Hepatic stellate cell (primary cell): ENCODE measurements around the gene CDYL2.
"Not testable (repeated sequence)": the region's sequence is repeated elsewhere in the genome, so short reads cannot be mapped to it uniquely, and the experiment has no call there.

Experiments used
- DNase-seq: peaks from one replicate; pipeline ENCODE4 v3.0.0; 2011; ENCODE audit warnings: low spot score

The CDYL2 gene

DNA sequence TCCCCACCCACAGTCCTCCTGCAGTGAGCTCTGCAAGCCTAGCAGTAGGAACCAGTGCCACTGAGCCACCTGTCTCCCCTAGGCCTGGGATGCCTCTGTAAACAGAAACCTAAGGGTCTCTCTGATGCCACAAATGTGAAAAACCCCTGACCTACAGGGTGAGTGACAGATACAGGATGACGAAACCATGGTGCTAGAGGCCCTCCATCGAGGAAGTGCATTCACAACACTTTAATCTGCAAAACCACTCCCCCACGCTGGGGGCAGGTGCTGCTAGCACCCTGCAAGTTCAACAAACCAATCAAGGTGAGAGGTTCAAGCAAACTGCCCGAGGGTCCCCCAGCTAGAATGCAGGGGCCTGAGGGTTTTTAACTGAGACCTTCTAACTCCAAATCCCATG lies 59.5 kb downstream of the CDYL2 start:
- DNase-seq = no peak

DNA sequence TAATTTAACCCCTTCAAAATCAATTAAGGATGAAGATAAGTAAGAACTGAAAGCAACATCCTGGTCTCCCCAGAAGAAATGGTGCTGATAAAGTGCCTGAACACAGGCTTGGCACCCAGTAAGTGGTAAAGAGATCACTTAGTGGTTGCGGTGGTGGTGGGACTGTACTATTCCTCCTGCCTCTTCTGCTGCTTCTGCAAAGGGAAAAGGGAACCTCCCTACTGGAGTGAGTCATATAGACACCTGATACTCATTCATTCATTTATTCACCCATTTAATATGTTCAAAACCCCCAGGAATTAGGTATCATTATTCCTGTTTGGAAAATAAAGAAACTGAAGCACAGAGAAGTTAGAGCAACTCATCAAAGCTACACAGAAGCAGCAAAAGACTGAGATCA lies 60.6 kb downstream of the CDYL2 start:
- DNase-seq = no peak

GRCh38 chr16:80743273-80743672 lies 61.1 kb downstream of the CDYL2 start:
- DNase-seq = no peak

GRCh38 chr16:80742331-80742730 lies 62.1 kb downstream of the CDYL2 start:
- no peak for DNase-seq

DNA sequence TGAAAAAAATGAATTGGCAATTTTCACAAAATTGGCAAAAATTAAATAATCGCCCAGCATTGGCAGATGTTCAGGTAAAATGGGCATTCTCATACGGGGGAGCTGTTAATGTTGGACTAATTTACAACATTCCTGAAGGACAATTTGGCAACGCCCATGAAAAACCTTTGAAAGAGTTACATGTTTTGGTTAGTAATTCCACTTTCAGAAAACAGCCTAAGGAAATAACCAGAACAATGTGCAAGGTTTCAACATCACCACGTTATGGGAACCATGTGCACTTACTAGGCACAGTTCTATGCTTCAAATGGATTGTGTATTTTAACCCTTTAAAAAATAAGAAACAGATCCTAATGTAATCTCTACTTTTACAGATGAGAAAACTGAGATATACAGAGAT lies 62.7 kb downstream of the CDYL2 start:
- no peak for DNase-seq

DNA sequence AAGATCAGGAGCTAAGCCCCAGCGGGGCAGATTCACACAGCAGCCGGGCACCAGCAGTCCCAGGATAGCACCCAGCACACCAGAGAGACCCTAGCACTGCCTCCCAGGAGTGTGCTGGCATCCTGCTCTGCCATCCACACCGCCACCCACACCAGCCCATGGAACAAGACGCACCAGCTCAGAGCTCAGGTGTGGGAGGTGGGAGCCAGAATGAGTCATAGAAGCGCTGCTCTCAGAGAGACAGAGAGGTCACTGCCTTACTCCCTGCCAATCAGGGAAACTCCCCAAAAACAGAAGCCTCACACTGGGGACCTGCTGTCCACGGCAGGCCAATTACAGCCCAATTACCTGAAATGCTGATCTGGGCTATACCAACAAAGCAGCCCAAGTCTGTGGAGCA lies 64.9 kb downstream of the CDYL2 start:
- no peak for DNase-seq

- no peak for DNase-seq
Measured at GRCh38 chr16:80738521-80738920, 65.9 kb downstream of the CDYL2 start.

DNA sequence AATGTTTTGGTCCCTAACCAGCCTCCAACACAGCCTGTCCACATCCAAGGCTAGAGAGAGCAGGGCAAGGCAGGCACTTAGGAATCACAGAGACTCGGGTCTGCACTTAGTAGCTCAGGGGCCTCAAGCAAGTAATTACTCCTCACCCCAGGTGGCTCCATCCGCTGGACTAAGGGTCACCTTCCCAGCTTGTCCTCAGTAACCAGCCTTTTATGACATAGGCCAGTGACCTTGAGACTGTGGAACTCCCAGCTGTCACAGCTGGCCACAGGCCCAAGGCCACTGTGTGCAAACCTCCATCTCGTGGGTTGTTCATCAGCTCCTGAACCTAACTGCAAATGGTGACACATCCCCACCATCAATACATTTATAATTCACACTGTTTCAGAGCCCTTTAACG lies 68.6 kb downstream of the CDYL2 start:
- no peak for DNase-seq

DNA sequence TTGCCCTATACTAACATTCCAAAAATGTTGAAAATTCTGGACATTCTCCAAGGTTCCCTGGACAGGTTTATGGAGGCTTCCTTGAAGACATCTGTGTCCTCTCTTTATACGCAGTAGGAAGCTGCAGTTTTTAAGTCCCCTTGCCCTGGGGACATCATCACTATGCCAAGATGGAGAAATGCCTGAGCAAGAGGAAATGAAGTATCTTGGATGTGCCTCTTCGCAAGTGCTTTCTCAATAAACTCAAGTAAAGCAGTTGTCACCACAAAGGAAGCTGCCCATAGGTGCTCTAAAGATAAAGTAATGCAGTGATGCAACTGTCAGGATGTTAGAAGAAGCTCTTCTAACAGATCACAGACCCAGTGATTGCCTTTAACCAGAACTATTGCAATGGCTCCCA lies 71.0 kb downstream of the CDYL2 start:
- DNase-seq = no peak

DNA sequence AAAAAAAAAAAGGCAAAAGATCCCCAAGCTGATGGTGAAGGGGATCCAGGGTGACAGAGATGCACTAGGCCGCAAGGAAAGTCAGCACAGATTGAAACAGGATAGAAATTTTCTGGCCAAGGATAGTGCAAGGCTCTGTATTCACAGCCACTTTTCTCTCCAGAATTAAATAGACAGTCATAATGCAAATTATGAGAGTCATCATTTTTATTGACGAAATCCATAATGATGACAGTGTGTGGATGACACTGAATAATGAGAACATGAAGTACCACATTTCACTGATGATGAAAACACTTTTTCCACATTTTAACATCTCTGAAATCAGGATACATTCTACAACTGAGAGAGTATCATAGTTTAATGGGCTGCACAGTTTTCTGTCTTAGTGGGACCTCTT lies 72.5 kb downstream of the CDYL2 start:
- no peak for DNase-seq

DNA sequence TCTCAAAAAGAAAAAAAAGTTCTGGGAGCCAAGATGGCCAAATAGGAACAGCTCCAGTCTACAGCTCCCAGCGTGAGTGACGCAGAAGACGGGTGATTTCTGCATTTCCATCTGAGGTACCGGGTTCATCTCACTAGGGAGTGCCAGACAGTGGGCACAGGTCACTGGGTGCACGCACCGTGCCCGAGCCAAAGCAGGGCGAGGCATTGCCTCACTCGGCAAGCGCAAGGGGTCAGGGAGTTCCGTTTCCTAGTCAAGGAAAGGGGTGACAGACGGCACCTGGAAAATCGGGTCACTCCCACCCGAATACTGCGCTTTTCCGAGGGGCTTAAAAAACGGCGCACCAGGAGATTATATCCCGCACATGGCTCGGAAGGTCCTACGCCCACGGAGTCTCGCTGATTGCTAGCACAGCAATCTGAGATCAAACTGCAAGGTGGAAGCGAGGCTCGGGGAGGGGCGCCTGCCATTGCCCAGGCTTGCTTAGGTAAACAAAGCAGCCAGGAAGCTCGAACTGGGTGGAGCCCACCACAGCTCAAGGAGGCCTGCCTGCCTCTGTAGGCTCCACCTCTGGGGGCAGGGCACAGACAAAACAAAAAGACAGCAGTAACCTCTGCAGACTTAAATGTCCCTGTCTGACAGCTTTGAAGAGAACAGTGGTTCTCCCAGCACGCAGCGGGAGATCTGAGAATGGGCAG lies 77.2 kb downstream of the CDYL2 start:
- DNase-seq = not testable (repeated sequence)

- DNase-seq = no peak
Measured at GRCh38 chr16:80725566-80726162, 78.7 kb downstream of the CDYL2 start.

DNA sequence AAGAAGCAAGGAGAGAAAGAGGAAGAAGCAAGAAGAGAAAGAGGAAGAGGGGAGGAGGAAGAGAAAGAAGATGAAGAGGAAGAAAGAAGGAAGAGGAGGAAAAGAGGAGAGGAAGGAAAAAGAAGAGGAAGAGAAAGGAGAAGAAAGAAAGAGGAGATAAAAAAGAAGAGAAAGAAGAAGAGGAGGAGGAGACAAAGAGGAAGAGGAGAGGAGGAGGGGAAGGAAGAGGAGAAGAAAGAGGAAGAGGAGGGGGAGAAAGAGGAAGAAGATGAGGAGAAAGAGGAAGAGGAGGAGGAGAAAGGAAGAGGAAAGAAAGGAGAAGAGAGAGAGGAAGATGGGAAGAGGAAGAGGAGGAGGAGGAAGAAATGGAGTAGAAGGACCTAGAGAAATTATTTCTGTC lies 80.4 kb downstream of the CDYL2 start:
- no peak for DNase-seq

- no peak for DNase-seq
Measured at GRCh38 chr16:80723091-80723490, 81.3 kb downstream of the CDYL2 start.

DNA sequence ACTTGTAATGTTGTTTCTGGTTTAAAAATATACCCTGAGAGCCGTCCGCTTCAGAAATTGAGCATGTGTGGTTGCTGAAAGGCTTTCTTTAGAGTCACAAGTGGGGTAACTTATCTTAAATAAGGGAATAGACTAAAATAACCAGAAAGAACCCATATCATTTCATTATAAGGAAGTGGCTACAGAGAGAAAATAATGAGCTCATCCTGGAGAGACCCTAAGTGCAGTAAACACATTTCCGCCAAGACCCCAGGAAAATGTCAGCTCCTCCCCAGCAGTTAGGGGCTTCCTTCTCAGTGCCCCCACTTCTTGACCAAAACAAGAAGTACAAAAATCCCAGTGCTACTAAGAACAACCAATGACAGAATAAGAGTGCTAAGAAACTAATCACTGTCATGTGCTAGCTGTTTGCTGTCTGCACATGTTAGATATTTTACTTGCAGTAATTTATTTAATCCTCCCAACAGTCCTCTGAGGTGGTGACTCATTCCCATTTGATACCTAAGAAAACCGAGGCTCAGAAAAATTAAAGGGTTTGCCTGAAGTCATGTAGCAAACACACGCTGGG lies 83.5 kb downstream of the CDYL2 start:
- DNase-seq = no peak

- no peak for DNase-seq
Measured at GRCh38 chr16:80719573-80719972, 84.8 kb downstream of the CDYL2 start.

GRCh38 chr16:80718480-80719220 lies 85.7 kb downstream of the CDYL2 start:
- no peak for DNase-seq

DNA sequence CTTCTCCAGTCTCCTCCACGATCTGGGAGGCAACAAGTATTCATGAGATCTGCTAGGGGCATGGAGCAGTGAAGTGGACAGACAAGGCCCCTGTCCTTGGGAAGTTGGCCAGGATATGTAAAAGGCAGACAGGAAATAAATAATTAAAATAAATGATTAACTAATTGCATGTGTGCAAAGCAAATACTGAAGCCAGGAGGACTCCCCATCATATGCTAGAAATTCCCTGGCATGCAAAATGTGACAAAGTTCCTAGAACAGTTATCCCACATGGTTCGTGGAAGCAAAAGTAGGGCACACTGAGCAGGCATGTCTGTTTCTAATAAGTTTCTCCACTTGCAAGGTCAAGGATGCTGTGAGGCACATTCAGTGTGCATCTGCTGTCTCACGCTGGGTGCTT lies 86.8 kb downstream of the CDYL2 start:
- DNase-seq = no peak

GRCh38 chr16:80716564-80717139 lies 87.7 kb downstream of the CDYL2 start:
- DNase-seq = no peak

GRCh38 chr16:80711406-80711805 lies 93.0 kb downstream of the CDYL2 start:
- DNase-seq = no peak

DNA sequence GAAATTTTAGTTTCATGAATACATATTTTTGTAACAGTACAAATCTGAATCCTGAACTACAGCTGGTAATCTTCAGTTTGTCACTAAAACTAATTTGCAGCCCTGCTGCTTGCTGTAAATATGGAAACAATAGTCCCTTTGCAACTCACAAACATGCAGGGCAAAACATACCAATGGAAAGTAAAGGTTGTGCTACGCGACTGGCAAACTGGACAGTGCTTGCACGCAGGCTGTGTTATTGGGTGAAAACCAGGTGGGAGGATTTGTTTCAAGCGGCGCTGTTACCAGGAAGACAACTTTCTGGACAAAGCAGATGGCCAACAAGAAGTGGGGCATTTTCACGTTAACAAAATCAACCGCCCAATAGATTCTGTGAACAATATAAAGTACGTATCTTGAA lies 93.5 kb downstream of the CDYL2 start:
- no peak for DNase-seq

DNA sequence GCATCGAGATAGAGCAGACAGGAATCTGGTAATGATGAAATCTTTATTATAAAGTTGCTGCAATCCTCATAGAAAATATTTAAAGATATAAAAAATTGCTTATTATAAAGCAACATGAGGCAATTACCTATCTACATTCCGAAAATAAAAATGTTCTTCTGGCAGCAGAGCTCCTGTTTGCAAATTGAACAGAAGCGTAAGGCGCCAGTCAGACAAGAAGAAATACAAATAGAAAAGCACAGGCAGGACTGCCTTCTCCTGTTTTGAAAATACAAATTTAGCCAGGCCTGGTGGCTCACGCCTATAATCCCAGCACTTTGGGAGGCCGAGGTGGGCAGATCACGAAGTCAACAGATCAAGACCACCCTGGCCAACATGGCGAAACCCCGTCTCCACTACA lies 95.6 kb downstream of the CDYL2 start:
- DNase-seq = no peak

- DNase-seq = no peak
Measured at GRCh38 chr16:80707686-80708085, 96.7 kb downstream of the CDYL2 start.
